ENCODE measurements around the gene LSMEM2. TPM values are rescaled to one million over a fixed set of nuclear protein-coding genes. Genes with fewer than 3 reads are reported as not detected.

Gene LSMEM2
- total RNA-seq, 2 experiments from 2014 or later: not detected

DNA sequence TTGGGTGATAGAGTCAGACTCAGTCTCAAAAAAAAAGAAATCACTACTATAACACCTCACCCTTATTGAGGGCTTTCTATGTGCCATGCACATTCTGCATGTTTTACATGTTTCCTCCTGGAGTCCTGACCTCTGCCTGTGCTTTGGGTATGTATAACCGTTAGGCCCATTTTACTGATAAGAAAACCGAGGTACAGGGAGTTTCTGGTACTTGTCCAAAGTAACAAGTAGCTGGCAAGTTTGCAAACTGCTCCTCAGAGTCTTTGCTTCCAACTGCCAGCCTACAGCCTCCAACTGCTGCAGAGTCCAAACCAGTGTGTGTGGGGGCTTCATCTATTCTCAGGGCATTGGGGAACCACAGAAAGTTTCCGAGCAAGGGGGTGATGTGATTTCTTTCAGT lies 46.6 kb upstream of the LSMEM2 start:
- intact Hi-C loops (cut with micrococcal nuclease): no loop called here
- Mint-ChIP-seq H3K27me3 (no peaks in the 10 kb centered on the region), H3K4me3 (no peak overlapping the region), H3K36me3 (ENCODE audit: low read depth) (peaks cover 5% of the 10 kb centered on the region), H3K9me3 (no peaks in the 10 kb centered on the region), H3K27ac (no peak overlapping the region), H3K4me1 (ENCODE audit: low read depth) (peaks cover 15% of the 10 kb centered on the region)
- CTCF ChIA-PET: interaction anchor here (0.9 to 14.8 kb wide), 3 partner anchors 11 to 39 kb away, joined by 3 to 239 read pairs (median 204); partner anchors contain the start of gene GNAT1
- POLR2A ChIA-PET: no interaction called here
- no peak for ATAC-seq
- no peak for DNase-seq
- TF ChIP-seq CTCF (IDR thresholded peaks at IDR 0.05): no peak

- ATAC-seq: no peak
- Mint-ChIP-seq H3K9me3 (no peaks in the 10 kb centered on the region), H3K27ac (no peak overlapping the region), H3K36me3 (ENCODE audit: low read depth) (peaks cover 12% of the 10 kb centered on the region), H3K27me3 (no peaks in the 10 kb centered on the region), H3K4me3 (no peak overlapping the region), H3K4me1 (ENCODE audit: low read depth) (peaks cover 13% of the 10 kb centered on the region)
- CTCF ChIA-PET: interaction anchor here (0.9 to 14.8 kb wide), 5 partner anchors 10 to 42 kb away, joined by 3 to 239 read pairs (median 3); partner anchors contain the start of gene GNAT1
- intact Hi-C loops (cut with micrococcal nuclease): no loop called here
- TF ChIP-seq CTCF (IDR thresholded peaks at IDR 0.05): no peak
- POLR2A ChIA-PET: interaction anchor here (0.7 to 1.3 kb wide), 3 partner anchors 13 to 310 kb away, joined by 3 to 4 read pairs (median 3); no protein-coding TSS in a partner anchor
- no peak for DNase-seq
Observed at GRCh38 chr3:50233176-50233575, 45.7 kb upstream of the LSMEM2 start.

GRCh38 chr3:50235716-50236483 lies 43.0 kb upstream of the LSMEM2 start, which contains the start of gene GNAI2:
TSS of gene GNAI2 (plus strand) at chr3:50236204. CDS start at chr3:50236336, 132 bp downstream.
- ATAC-seq (peak; percentile 91), DNase-seq (peak; percentile 99)
- Mint-ChIP-seq H3K27ac (peak within 1 kb of the TSS; percentile 95), H3K27me3 (no peaks in the 10 kb centered on the region), H3K4me3 (peak within 1 kb of the TSS; percentile 91), H3K9me3 (no peaks in the 10 kb centered on the region), H3K36me3 (ENCODE audit: low read depth) (peaks cover 18% of the 10 kb centered on the region), H3K4me1 (ENCODE audit: low read depth) (peaks cover 31% of the 10 kb centered on the region)
- CTCF ChIA-PET: interaction anchor here (0.6 to 14.8 kb wide), 15 partner anchors 8 to 142 kb away, joined by 3 to 239 read pairs (median 4); partner anchors contain the start of gene IFRD2
- POLR2A ChIA-PET: interaction anchor here (1.2 to 4.2 kb wide), 7 partner anchors 9 to 100 kb away, joined by 3 to 29 read pairs (median 3); partner anchors contain the start of genes HYAL3 and NAA80
- TF ChIP-seq CTCF (IDR thresholded peaks at IDR 0.05): no peak
- intact Hi-C loops (cut with micrococcal nuclease): no loop called here

GRCh38 chr3:50236484-50237132 lies 42.3 kb upstream of the LSMEM2 start:
- no peak for TF ChIP-seq CTCF (IDR thresholded peaks at IDR 0.05)
- Mint-ChIP-seq H3K4me1 (ENCODE audit: low read depth) (peaks cover 38% of the 10 kb centered on the region), H3K9me3 (no peaks in the 10 kb centered on the region), H3K27ac (peak overlapping the region; percentile 95), H3K36me3 (ENCODE audit: low read depth) (peaks cover 21% of the 10 kb centered on the region), H3K27me3 (no peaks in the 10 kb centered on the region), H3K4me3 (peak overlapping the region; percentile 91)
- DNase-seq: peak; percentile 16
- no peak for ATAC-seq
- intact Hi-C loops (cut with micrococcal nuclease): no loop called here
- POLR2A ChIA-PET: interaction anchor here (0.7 to 4.2 kb wide), 7 partner anchors 9 to 105 kb away, joined by 3 to 29 read pairs (median 3); partner anchors contain the start of genes HYAL3 and NAA80
- CTCF ChIA-PET: interaction anchor here (1.5 to 14.8 kb wide), 5 partner anchors 7 to 30 kb away, joined by 3 to 239 read pairs (median 7); no protein-coding TSS in a partner anchor

All from activated CD8-positive, alpha-beta T cell treated with anti-CD3 and anti-CD28 coated beads for 36 hours (primary cell).